ENCODE data around the gene ZNF518B. TPM values are rescaled to one million over a fixed set of nuclear protein-coding genes. Genes with fewer than 3 reads are reported as not detected.

ZNF518B gene
- 7.3 TPM for total RNA-seq

- peak in 1 of 2 donors; percentile 79 for DNase-seq (ENCODE audit: low spot score in 2 of 2)
- TF ChIP-seq CTCF (IDR thresholded peaks at IDR 0.05) = no peak
- intact Hi-C loops (cut with DNase I) = no loop called here
Observed at GRCh38 chr4:10457255-10457801, at the start of gene ZNF518B. Gene ZNF518B, minus strand, starts transcription at chr4:10457426. Its CDS starts 11,098 bp downstream, at chr4:10446328.

GRCh38 chr4:10506077-10506476, 48.9 kb upstream of the ZNF518B start:
- Histone ChIP-seq H3K4me3 (no peak overlapping the region), H3K9me3 (no peaks in the 10 kb centered on the region), H3K27ac (no peak overlapping the region), H3K36me3 (no peaks in the 10 kb centered on the region), H3K27me3 (no peaks in the 10 kb centered on the region), H3K4me1 (no peaks in the 10 kb centered on the region)
- DNase-seq (ENCODE audit: low spot score in 2 of 2) = no peak
- intact Hi-C loops (cut with DNase I) = no loop called here
- no peak for TF ChIP-seq CTCF (IDR thresholded peaks at IDR 0.05)

More at GRCh38 chr4:10457255-10457801, at the start of gene ZNF518B:
- Histone ChIP-seq H3K9me3 (no peaks in the 10 kb centered on the region), H3K4me3 (peak within 1 kb of the TSS; percentile 73 to 76), H3K27ac (peak within 1 kb of the TSS in 1 of 2 donors; percentile 33), H3K4me1 (peaks cover 0 to 3% of the 10 kb centered on the region in 2 donors), H3K36me3 (peaks cover 11 to 18% of the 10 kb centered on the region in 2 donors), H3K27me3 (no peaks in the 10 kb centered on the region)

GRCh38 chr4:10504570-10505179, 47.4 kb upstream of the ZNF518B start:
- DNase-seq (ENCODE audit: low spot score in 2 of 2) = no peak
- Histone ChIP-seq H3K27ac (no peak overlapping the region), H3K9me3 (no peaks in the 10 kb centered on the region), H3K4me3 (no peak overlapping the region), H3K4me1 (no peaks in the 10 kb centered on the region), H3K36me3 (no peaks in the 10 kb centered on the region), H3K27me3 (no peaks in the 10 kb centered on the region)
- intact Hi-C loops (cut with DNase I) = no loop called here
- no peak for TF ChIP-seq CTCF (IDR thresholded peaks at IDR 0.05)

- TF ChIP-seq CTCF (IDR thresholded peaks at IDR 0.05) = no peak
- H3K9me3 ChIP-seq = no peaks in the 10 kb centered on the region
- no peak overlapping the region for H3K27ac ChIP-seq
- intact Hi-C loops (cut with DNase I) = no loop called here
- no peak for DNase-seq (ENCODE audit: low spot score in 2 of 2)
- no peaks in the 10 kb centered on the region for H3K36me3 ChIP-seq
- H3K4me3 ChIP-seq = no peak overlapping the region
- no peaks in the 10 kb centered on the region for H3K27me3 ChIP-seq
- H3K4me1 ChIP-seq = no peaks in the 10 kb centered on the region
Observed at GRCh38 chr4:10502717-10503116, 45.5 kb upstream of the ZNF518B start.

- Histone ChIP-seq H3K27ac (no peak overlapping the region), H3K9me3 (no peaks in the 10 kb centered on the region), H3K4me3 (no peak overlapping the region), H3K27me3 (no peaks in the 10 kb centered on the region), H3K36me3 (no peaks in the 10 kb centered on the region), H3K4me1 (no peaks in the 10 kb centered on the region)
- DNase-seq (ENCODE audit: low spot score in 2 of 2) = no peak
- intact Hi-C loops (cut with DNase I) = no loop called here
- TF ChIP-seq CTCF (IDR thresholded peaks at IDR 0.05) = no peak
Observed at GRCh38 chr4:10500776-10501175, 43.5 kb upstream of the ZNF518B start.
